ENCODE measurements around the gene ATP9B. TPM values are rescaled to one million over a fixed set of nuclear protein-coding genes. Genes with fewer than 3 reads are reported as not detected.

Gene ATP9B
- polyA plus RNA-seq, 4 donors: 4.3 to 19.6 (median 12.2) TPM

DNA sequence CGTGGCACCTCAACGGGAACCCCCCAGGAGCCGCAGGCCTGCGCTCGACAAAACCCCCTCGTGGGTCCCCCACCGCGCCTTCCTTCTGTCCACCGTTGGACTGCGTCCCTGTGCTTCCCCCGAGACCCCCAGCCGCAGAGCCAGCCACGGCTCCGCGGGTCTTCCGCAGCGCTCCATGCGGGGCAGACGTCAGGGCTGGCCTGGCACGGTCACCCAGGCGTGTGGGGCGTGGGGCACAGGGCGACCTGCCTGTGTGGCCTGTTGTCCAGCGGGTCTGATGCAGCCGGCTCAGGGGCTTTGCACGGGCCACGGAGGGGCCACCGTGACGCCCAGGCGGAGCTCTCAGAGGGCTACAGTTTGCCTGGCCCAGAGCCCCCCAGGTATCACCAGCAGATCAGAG, 337.5 kb downstream of the ATP9B start:
- 95 to 97% (median 96%) methylated on average over 29 to 30 of the region's 30 CpGs for WGBS, 3 donors
- H3K27me3 ChIP-seq (ENCODE audit: control insufficient read depth in 3 of 3, insufficient read depth in 3 of 3, low read length in 3 of 3): peaks cover 0 to 18% (median 0%) of the 10 kb centered on the region in 3 donors
- H3K27ac ChIP-seq (ENCODE audit: low read depth in 1 of 3, low read length in 2 of 3): peak overlapping the region in 1 of 3 donors; percentile 87
- H3K4me3 ChIP-seq (ENCODE audit: low read depth in 1 of 3, low read length in 3 of 3): no peak overlapping the region
- FAIRE-seq: no peak
- no peaks in the 10 kb centered on the region for H3K4me1 ChIP-seq (ENCODE audit: control insufficient read depth in 3 of 3, insufficient read depth in 2 of 3, low read depth in 1 of 3, low read length in 2 of 3)
- peaks cover 0 to 2% (median 0%) of the 10 kb centered on the region in 3 donors for H3K36me3 ChIP-seq (ENCODE audit: control insufficient read depth in 3 of 3, insufficient read depth in 2 of 3, low read depth in 1 of 3, low read length in 3 of 3)
- no peaks in the 10 kb centered on the region for H3K9me3 ChIP-seq (ENCODE audit: control insufficient read depth in 2 of 2, insufficient read depth in 1 of 2, low read depth in 1 of 2, low read length in 1 of 2)
- DNase-seq: no peak

DNA sequence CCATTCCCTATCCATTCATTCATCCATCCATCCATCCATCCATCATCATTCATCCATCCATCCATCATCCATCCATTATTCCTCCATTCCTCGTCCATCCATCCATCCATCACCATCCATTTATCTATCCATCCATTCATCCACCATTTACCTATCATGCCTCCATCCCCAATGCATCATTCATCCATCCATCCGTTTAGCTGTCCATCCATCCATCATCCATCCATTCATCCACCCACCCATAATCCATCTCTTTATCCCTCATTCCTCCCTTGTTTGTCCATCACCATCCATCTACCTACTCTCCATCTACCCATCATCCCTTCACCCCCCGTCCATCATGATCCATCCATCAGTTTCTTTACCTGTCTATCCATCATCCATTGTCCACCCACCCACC, 340.1 kb downstream of the ATP9B start:
- Histone ChIP-seq H3K4me1 (ENCODE audit: control insufficient read depth in 3 of 3, insufficient read depth in 2 of 3, low read depth in 1 of 3, low read length in 2 of 3) (no peaks in the 10 kb centered on the region), H3K27ac (ENCODE audit: low read depth in 1 of 3, low read length in 2 of 3) (no peak overlapping the region), H3K9me3 (ENCODE audit: control insufficient read depth in 2 of 2, insufficient read depth in 1 of 2, low read depth in 1 of 2, low read length in 1 of 2) (no peaks in the 10 kb centered on the region), H3K4me3 (ENCODE audit: low read depth in 1 of 3, low read length in 3 of 3) (no peak overlapping the region), H3K27me3 (ENCODE audit: control insufficient read depth in 3 of 3, insufficient read depth in 3 of 3, low read length in 3 of 3) (peaks cover 0 to 6% (median 0%) of the 10 kb centered on the region in 3 donors), H3K36me3 (ENCODE audit: control insufficient read depth in 3 of 3, insufficient read depth in 2 of 3, low read depth in 1 of 3, low read length in 3 of 3) (peaks cover 0 to 12% (median 0%) of the 10 kb centered on the region in 3 donors)
- WGBS, 3 donors: 93 to 97% (median 94%) methylated on average over 3 of the region's 3 CpGs
- DNase-seq (no peak), FAIRE-seq (no peak)

DNA sequence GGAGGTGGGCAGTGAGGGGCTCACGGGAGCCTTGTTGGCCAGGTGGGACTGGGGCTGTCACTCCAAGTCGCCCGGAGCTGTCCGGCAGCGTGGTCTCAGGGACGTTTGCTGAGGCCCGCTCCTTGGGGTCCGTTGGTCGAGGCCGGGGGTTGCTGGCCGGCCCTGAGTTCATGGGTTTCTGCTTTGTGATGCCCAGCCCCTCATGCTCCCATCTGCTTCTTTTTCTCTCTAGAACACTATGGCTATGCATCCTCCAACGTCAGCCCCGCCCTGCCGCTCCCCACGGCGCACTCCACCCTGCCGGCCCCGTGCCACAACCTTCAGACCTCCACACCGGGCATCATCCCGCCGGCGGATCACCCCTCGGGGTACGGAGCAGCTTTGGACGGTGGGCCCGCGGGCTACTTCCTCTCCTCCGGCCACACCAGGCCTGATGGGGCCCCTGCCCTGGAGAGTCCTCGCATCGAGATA, 341.0 kb downstream of the ATP9B start:
- Histone ChIP-seq H3K9me3 (ENCODE audit: control insufficient read depth in 2 of 2, insufficient read depth in 1 of 2, low read depth in 1 of 2, low read length in 1 of 2) (no peaks in the 10 kb centered on the region), H3K4me1 (ENCODE audit: control insufficient read depth in 3 of 3, insufficient read depth in 2 of 3, low read depth in 1 of 3, low read length in 2 of 3) (no peaks in the 10 kb centered on the region), H3K27me3 (ENCODE audit: control insufficient read depth in 3 of 3, insufficient read depth in 3 of 3, low read length in 3 of 3) (no peaks in the 10 kb centered on the region), H3K36me3 (ENCODE audit: control insufficient read depth in 3 of 3, insufficient read depth in 2 of 3, low read depth in 1 of 3, low read length in 3 of 3) (peaks cover 0 to 10% (median 0%) of the 10 kb centered on the region in 3 donors), H3K27ac (ENCODE audit: low read depth in 1 of 3, low read length in 2 of 3) (no peak overlapping the region), H3K4me3 (ENCODE audit: low read depth in 1 of 3, low read length in 3 of 3) (no peak overlapping the region)
- no peak for DNase-seq
- 94 to 95% (median 95%) methylated on average over 24 to 30 of the region's 30 CpGs for WGBS, 3 donors
- no peak for FAIRE-seq

DNA sequence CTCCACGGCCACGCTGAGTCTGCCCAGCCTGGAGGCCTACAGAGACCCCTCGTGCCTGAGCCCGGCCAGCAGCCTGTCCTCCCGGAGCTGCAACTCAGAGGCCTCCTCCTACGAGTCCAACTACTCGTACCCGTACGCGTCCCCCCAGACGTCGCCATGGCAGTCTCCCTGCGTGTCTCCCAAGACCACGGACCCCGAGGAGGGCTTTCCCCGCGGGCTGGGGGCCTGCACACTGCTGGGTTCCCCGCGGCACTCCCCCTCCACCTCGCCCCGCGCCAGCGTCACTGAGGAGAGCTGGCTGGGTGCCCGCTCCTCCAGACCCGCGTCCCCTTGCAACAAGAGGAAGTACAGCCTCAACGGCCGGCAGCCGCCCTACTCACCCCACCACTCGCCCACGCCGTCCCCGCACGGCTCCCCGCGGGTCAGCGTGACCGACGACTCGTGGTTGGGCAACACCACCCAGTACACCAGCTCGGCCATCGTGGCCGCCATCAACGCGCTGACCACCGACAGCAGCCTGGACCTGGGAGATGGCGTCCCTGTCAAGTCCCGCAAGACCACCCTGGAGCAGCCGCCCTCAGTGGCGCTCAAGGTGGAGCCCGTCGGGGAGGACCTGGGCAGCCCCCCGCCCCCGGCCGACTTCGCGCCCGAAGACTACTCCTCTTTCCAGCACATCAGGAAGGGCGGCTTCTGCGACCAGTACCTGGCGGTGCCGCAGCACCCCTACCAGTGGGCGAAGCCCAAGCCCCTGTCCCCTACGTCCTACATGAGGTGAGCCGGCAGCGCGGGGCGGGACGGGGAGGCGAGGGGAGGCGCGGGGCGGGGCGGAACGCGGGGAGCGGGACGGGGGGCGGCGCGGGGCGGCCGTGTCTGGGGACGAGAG, 341.8 kb downstream of the ATP9B start:
- Histone ChIP-seq H3K27me3 (ENCODE audit: control insufficient read depth in 3 of 3, insufficient read depth in 3 of 3, low read length in 3 of 3) (no peaks in the 10 kb centered on the region), H3K9me3 (ENCODE audit: control insufficient read depth in 2 of 2, insufficient read depth in 1 of 2, low read depth in 1 of 2, low read length in 1 of 2) (no peaks in the 10 kb centered on the region), H3K4me1 (ENCODE audit: control insufficient read depth in 3 of 3, insufficient read depth in 2 of 3, low read depth in 1 of 3, low read length in 2 of 3) (no peaks in the 10 kb centered on the region), H3K4me3 (ENCODE audit: low read depth in 1 of 3, low read length in 3 of 3) (no peak overlapping the region), H3K27ac (ENCODE audit: low read depth in 1 of 3, low read length in 2 of 3) (no peak overlapping the region), H3K36me3 (ENCODE audit: control insufficient read depth in 3 of 3, insufficient read depth in 2 of 3, low read depth in 1 of 3, low read length in 3 of 3) (peaks cover 0 to 10% (median 0%) of the 10 kb centered on the region in 3 donors)
- FAIRE-seq (no peak), DNase-seq (no peak)
- 97% methylated on average over 67 to 84 of the region's 84 CpGs for WGBS, 3 donors

- Histone ChIP-seq H3K27ac (ENCODE audit: low read depth in 1 of 3, low read length in 2 of 3) (no peak overlapping the region), H3K9me3 (ENCODE audit: control insufficient read depth in 2 of 2, insufficient read depth in 1 of 2, low read depth in 1 of 2, low read length in 1 of 2) (no peaks in the 10 kb centered on the region), H3K4me1 (ENCODE audit: control insufficient read depth in 3 of 3, insufficient read depth in 2 of 3, low read depth in 1 of 3, low read length in 2 of 3) (no peaks in the 10 kb centered on the region), H3K4me3 (ENCODE audit: low read depth in 1 of 3, low read length in 3 of 3) (no peak overlapping the region), H3K36me3 (ENCODE audit: control insufficient read depth in 3 of 3, insufficient read depth in 2 of 3, low read depth in 1 of 3, low read length in 3 of 3) (peaks cover 0 to 13% (median 0%) of the 10 kb centered on the region in 3 donors), H3K27me3 (ENCODE audit: control insufficient read depth in 3 of 3, insufficient read depth in 3 of 3, low read length in 3 of 3) (no peaks in the 10 kb centered on the region)
- DNase-seq (no peak), FAIRE-seq (no peak)
- WGBS, 3 donors: 80 to 88% (median 87%) methylated on average over 47 of the region's 47 CpGs
Observed at GRCh38 chr18:79411614-79412526, 342.7 kb downstream of the ATP9B start.

- H3K27ac ChIP-seq (ENCODE audit: low read depth in 1 of 3, low read length in 2 of 3): no peak overlapping the region
- WGBS, 3 donors: 85 to 89% (median 87%) methylated on average over 16 of the region's 16 CpGs
- H3K9me3 ChIP-seq (ENCODE audit: control insufficient read depth in 2 of 2, insufficient read depth in 1 of 2, low read depth in 1 of 2, low read length in 1 of 2): no peaks in the 10 kb centered on the region
- FAIRE-seq (no peak), DNase-seq (no peak)
- no peaks in the 10 kb centered on the region for H3K4me1 ChIP-seq (ENCODE audit: control insufficient read depth in 3 of 3, insufficient read depth in 2 of 3, low read depth in 1 of 3, low read length in 2 of 3)
- peaks cover 0 to 13% (median 0%) of the 10 kb centered on the region in 3 donors for H3K36me3 ChIP-seq (ENCODE audit: control insufficient read depth in 3 of 3, insufficient read depth in 2 of 3, low read depth in 1 of 3, low read length in 3 of 3)
- no peak overlapping the region for H3K4me3 ChIP-seq (ENCODE audit: low read depth in 1 of 3, low read length in 3 of 3)
- no peaks in the 10 kb centered on the region for H3K27me3 ChIP-seq (ENCODE audit: control insufficient read depth in 3 of 3, insufficient read depth in 3 of 3, low read length in 3 of 3)
Observed at GRCh38 chr18:79413025-79413424, 343.8 kb downstream of the ATP9B start.

DNA sequence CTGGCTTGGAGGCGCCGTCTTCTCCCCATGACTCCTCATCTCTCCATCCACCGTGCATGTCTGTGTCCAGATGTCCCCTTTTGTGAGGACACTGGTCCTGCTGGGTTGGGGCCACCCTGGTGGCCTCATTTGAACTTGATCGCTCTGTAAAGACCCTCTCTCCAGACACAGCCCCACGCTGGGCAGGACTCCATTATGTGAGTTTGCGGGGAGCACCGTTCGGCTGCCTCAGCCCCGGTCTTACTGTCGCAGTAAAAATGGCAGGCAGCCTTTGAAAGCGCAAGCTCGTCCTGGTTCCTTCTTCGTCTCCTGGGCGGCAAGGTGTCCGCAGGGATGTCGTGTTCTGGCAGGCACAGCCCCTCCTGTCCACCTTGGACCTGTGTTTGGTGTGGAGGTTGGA, 344.2 kb downstream of the ATP9B start:
- FAIRE-seq: no peak
- no peak overlapping the region for H3K27ac ChIP-seq (ENCODE audit: low read depth in 1 of 3, low read length in 2 of 3)

DNA sequence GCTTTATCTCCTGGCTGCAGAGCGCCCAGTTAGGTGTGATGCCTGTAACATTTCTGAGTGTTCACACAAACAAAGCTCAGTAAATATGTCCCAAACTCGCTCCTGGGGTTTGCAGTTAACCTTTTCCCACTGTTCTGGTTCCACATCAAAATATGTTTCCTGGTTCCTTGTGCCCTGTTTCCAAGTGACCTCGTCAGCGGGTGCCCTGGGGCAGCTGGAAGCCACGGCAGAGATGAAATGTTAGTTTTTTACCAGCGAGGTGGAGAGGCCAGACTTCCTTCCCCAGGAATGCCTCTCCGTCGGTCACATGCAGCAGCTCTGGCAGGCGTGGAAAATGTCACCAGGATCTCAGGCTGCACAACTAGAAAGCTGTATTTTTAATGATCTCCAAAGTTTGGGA, 344.7 kb downstream of the ATP9B start:
- Histone ChIP-seq H3K27ac (ENCODE audit: low read depth in 1 of 3, low read length in 2 of 3) (no peak overlapping the region), H3K36me3 (ENCODE audit: control insufficient read depth in 3 of 3, insufficient read depth in 2 of 3, low read depth in 1 of 3, low read length in 3 of 3) (peaks cover 0 to 13% (median 0%) of the 10 kb centered on the region in 3 donors), H3K4me3 (ENCODE audit: low read depth in 1 of 3, low read length in 3 of 3) (no peak overlapping the region), H3K9me3 (ENCODE audit: control insufficient read depth in 2 of 2, insufficient read depth in 1 of 2, low read depth in 1 of 2, low read length in 1 of 2) (no peaks in the 10 kb centered on the region), H3K27me3 (ENCODE audit: control insufficient read depth in 3 of 3, insufficient read depth in 3 of 3, low read length in 3 of 3) (no peaks in the 10 kb centered on the region), H3K4me1 (ENCODE audit: control insufficient read depth in 3 of 3, insufficient read depth in 2 of 3, low read depth in 1 of 3, low read length in 2 of 3) (no peaks in the 10 kb centered on the region)
- no peak for FAIRE-seq
- 78 to 86% (median 81%) methylated on average over 9 of the region's 9 CpGs for WGBS, 3 donors
- no peak for DNase-seq

More for the DNA sequence above, 344.2 kb downstream of the ATP9B start:
- H3K4me1 ChIP-seq (ENCODE audit: control insufficient read depth in 3 of 3, insufficient read depth in 2 of 3, low read depth in 1 of 3, low read length in 2 of 3): no peaks in the 10 kb centered on the region
- peaks cover 0 to 13% (median 0%) of the 10 kb centered on the region in 3 donors for H3K36me3 ChIP-seq (ENCODE audit: control insufficient read depth in 3 of 3, insufficient read depth in 2 of 3, low read depth in 1 of 3, low read length in 3 of 3)
- no peak overlapping the region for H3K4me3 ChIP-seq (ENCODE audit: low read depth in 1 of 3, low read length in 3 of 3)
- H3K27me3 ChIP-seq (ENCODE audit: control insufficient read depth in 3 of 3, insufficient read depth in 3 of 3, low read length in 3 of 3): no peaks in the 10 kb centered on the region
- no peaks in the 10 kb centered on the region for H3K9me3 ChIP-seq (ENCODE audit: control insufficient read depth in 2 of 2, insufficient read depth in 1 of 2, low read depth in 1 of 2, low read length in 1 of 2)
- DNase-seq: no peak
- 94 to 95% (median 95%) methylated on average over 15 to 16 of the region's 16 CpGs for WGBS, 3 donors

Data from small intestine (tissue), 7 donors.